Testis (tissue), 2 donors: Measurements from ENCODE around the gene TRIM29.

Source experiments
- POLR2A ChIP-seq: fragments of 450-650 bp; IDR thresholded peaks from one replicate; pipeline ENCODE4 v1.6.1; 2017; ENCODE audit warnings: antibody characterized with exemption, mild to moderate bottlenecking, moderate library complexity
- TF ChIP-seq, protein P1 (sequence below), 3 experiments: fragments of 450-650 bp in 2 of 3; fragments of 200-600 bp in 1 of 3; sonication (generic) in 1 of 3; IDR thresholded peaks; one replicate each; pipeline ENCODE4 v1.5.1; 2016 to 2019; ENCODE audit warnings: antibody characterized with exemption in 3 of 3, mild to moderate bottlenecking in 2 of 3, moderate library complexity in 1 of 3

DNA sequence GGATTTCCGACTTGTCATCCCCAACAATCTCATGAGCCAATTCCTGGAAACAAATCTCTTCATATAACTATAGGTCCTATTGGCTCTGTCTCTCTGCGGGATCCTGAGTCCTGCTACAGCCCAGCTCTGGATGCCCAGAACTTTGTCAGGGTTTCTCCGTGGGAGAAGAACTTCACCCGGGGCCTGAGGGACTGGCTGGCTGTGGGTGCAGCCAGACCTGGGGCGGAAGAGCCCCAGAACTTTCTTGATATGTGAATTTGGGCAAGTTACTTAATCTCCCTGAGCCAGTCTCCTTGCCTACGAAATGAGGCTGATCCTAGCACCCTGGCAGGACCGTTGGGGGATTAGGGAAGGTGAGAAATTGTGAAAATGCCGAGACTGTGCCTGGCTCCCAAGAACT lies 6.6 kb upstream of the TRIM29 start:
- TF ChIP-seq, protein P1, sequence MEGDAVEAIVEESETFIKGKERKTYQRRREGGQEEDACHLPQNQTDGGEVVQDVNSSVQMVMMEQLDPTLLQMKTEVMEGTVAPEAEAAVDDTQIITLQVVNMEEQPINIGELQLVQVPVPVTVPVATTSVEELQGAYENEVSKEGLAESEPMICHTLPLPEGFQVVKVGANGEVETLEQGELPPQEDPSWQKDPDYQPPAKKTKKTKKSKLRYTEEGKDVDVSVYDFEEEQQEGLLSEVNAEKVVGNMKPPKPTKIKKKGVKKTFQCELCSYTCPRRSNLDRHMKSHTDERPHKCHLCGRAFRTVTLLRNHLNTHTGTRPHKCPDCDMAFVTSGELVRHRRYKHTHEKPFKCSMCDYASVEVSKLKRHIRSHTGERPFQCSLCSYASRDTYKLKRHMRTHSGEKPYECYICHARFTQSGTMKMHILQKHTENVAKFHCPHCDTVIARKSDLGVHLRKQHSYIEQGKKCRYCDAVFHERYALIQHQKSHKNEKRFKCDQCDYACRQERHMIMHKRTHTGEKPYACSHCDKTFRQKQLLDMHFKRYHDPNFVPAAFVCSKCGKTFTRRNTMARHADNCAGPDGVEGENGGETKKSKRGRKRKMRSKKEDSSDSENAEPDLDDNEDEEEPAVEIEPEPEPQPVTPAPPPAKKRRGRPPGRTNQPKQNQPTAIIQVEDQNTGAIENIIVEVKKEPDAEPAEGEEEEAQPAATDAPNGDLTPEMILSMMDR (IDR thresholded peaks at IDR 0.05): no peak
- TF ChIP-seq POLR2A: no peak
